Glutamatergic neuron (in vitro differentiated cells): Measurements from ENCODE around the gene JPH2. TPM values are rescaled to one million over a fixed set of nuclear protein-coding genes. Genes with fewer than 3 reads are reported as not detected.

ENCODE experiments used
- DNase-seq: peaks from one replicate; pipeline ENCODE4 v3.0.0; 2022
- H3K27ac Mint-ChIP-seq: one replicate; pipeline ENCODE4 v1.8.0; 2020; ENCODE audit warnings: mild to moderate bottlenecking, mixed read lengths, inconsistent platforms; ENCODE audit not compliant: unreplicated experiment
- H3K27me3 Mint-ChIP-seq: one replicate; pipeline ENCODE4 v1.8.0; 2020; ENCODE audit warnings: mild to moderate bottlenecking, moderate library complexity, mixed read lengths, inconsistent platforms; ENCODE audit not compliant: unreplicated experiment
- H3K36me3 Mint-ChIP-seq: one replicate; pipeline ENCODE4 v1.8.0; 2020; ENCODE audit warnings: mild to moderate bottlenecking, mixed read lengths, inconsistent platforms; ENCODE audit not compliant: unreplicated experiment
- H3K4me1 Mint-ChIP-seq: one replicate; pipeline ENCODE4 v1.8.0; 2020; ENCODE audit warnings: mild to moderate bottlenecking, low read depth, mixed read lengths, inconsistent platforms; ENCODE audit not compliant: unreplicated experiment
- H3K4me3 Mint-ChIP-seq: one replicate; pipeline ENCODE4 v1.8.0; 2020; ENCODE audit warnings: mild to moderate bottlenecking, mixed read lengths, inconsistent platforms; ENCODE audit not compliant: unreplicated experiment
- H3K9me3 Mint-ChIP-seq: one replicate; pipeline ENCODE4 v1.8.0; 2020; ENCODE audit warnings: mild to moderate bottlenecking, moderate library complexity, mixed read lengths, inconsistent platforms; ENCODE audit not compliant: unreplicated experiment
- CTCF ChIP-seq: fragments of 200-600 bp; sonication (generic); IDR thresholded peaks from one replicate; pipeline ENCODE4 v1.5.0; 2021; ENCODE audit not compliant: partially characterized antibody, unreplicated experiment
- total RNA-seq: library from RNA; stranded (reverse); fragmentation: NEBNext Ultra II Directional; extraction: Animal tissue kit (Norgen Biotek cat#: 25700); gene quantifications from one replicate; pipeline ENCODE4 v1.2.1, GENCODE V29; 2021; ENCODE audit not compliant: unreplicated experiment

Gene JPH2
- total RNA-seq, 1 donor from 2014 or later, result 0.07 TPM

GRCh38 chr20:44123251-44123650, 63.7 kb downstream of the JPH2 start:
- DNase-seq, result no peak
- Mint-ChIP-seq H3K36me3 (no peaks in the 10 kb centered on the region), H3K4me1 (no peaks in the 10 kb centered on the region), H3K4me3 (no peak overlapping the region), H3K27me3 (no peaks in the 10 kb centered on the region), H3K9me3 (peaks cover 7% of the 10 kb centered on the region), H3K27ac (no peak overlapping the region)
- no peak for TF ChIP-seq CTCF

- no peak for DNase-seq
- H3K27me3 Mint-ChIP-seq, result no peaks in the 10 kb centered on the region
- H3K9me3 Mint-ChIP-seq, result peaks cover 7% of the 10 kb centered on the region
- H3K36me3 Mint-ChIP-seq, result no peaks in the 10 kb centered on the region
- no peaks in the 10 kb centered on the region for H3K4me1 Mint-ChIP-seq
- H3K27ac Mint-ChIP-seq, result no peak overlapping the region
- TF ChIP-seq CTCF, result no peak
- H3K4me3 Mint-ChIP-seq, result no peak overlapping the region
Measured at GRCh38 chr20:44120676-44121425, 66.1 kb downstream of the JPH2 start.

- peaks cover 7% of the 10 kb centered on the region for H3K9me3 Mint-ChIP-seq
- H3K4me3 Mint-ChIP-seq, result no peak overlapping the region
- peaks cover 1% of the 10 kb centered on the region for H3K27me3 Mint-ChIP-seq
- TF ChIP-seq CTCF, result no peak
- H3K27ac Mint-ChIP-seq, result no peak overlapping the region
- no peaks in the 10 kb centered on the region for H3K36me3 Mint-ChIP-seq
- no peak for DNase-seq
- H3K4me1 Mint-ChIP-seq, result no peaks in the 10 kb centered on the region
Measured at GRCh38 chr20:44118185-44119033, 68.6 kb downstream of the JPH2 start.

- no peak overlapping the region for H3K4me3 Mint-ChIP-seq
- H3K36me3 Mint-ChIP-seq, result no peaks in the 10 kb centered on the region
- DNase-seq, result no peak
- H3K27me3 Mint-ChIP-seq, result peaks cover 1% of the 10 kb centered on the region
- no peak for TF ChIP-seq CTCF
- H3K27ac Mint-ChIP-seq, result no peak overlapping the region
- H3K4me1 Mint-ChIP-seq, result no peaks in the 10 kb centered on the region
- H3K9me3 Mint-ChIP-seq, result peaks cover 3% of the 10 kb centered on the region
Measured at GRCh38 chr20:44117296-44118184, 69.4 kb downstream of the JPH2 start.
